C4-2B (cell line): Measurements from ENCODE around the gene ERP44.
"Not testable (repeated sequence)": the region's sequence is repeated elsewhere in the genome, so short reads cannot be mapped to it uniquely, and the experiment has no call there.

ENCODE experiments used
- ZFX ChIP-seq: fragments of 450-650 bp; IDR thresholded peaks from 2 replicates; pipeline ENCODE4 v1.6.1; 2017
- TF ChIP-seq, protein P1 (sequence below): fragments of 450-650 bp; conservative IDR thresholded peaks from 2 replicates; pipeline ENCODE4 v1.5.1; 2017; ENCODE audit warnings: mild to moderate bottlenecking

DNA sequence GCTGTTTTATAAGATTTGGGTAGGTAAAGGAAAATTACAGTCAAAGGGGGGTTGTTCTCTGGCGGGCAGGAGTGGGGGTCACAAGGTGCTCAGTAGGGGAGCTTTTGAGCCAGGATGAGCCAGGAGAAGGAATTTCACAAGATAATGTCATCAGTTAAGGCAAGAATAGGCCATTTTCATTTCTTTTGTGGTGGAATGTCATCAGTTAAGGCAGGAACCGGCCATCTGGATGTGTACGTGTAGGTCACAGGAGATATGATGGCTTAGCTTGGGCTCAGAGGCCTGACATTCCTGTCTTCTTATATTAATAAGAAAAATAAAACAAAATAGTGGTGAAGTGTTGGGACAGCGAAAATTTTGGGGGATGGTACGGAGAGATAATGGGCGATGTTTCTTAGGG is 41.5 kb upstream of the ERP44 start:
- TF ChIP-seq, protein P1, sequence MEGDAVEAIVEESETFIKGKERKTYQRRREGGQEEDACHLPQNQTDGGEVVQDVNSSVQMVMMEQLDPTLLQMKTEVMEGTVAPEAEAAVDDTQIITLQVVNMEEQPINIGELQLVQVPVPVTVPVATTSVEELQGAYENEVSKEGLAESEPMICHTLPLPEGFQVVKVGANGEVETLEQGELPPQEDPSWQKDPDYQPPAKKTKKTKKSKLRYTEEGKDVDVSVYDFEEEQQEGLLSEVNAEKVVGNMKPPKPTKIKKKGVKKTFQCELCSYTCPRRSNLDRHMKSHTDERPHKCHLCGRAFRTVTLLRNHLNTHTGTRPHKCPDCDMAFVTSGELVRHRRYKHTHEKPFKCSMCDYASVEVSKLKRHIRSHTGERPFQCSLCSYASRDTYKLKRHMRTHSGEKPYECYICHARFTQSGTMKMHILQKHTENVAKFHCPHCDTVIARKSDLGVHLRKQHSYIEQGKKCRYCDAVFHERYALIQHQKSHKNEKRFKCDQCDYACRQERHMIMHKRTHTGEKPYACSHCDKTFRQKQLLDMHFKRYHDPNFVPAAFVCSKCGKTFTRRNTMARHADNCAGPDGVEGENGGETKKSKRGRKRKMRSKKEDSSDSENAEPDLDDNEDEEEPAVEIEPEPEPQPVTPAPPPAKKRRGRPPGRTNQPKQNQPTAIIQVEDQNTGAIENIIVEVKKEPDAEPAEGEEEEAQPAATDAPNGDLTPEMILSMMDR: not testable (repeated sequence)
- TF ChIP-seq ZFX: not testable (repeated sequence)
